ENCODE results near the gene LRRC36.

The LRRC36 gene

GRCh38 chr16:67395458-67396158 lies 69.0 kb downstream of the LRRC36 start:
- Histone ChIP-seq H3K4me3 (replicated peaks; ENCODE audit: insufficient read depth, low read length) (no peak overlapping the region), H3K27ac (replicated peaks) (no peak overlapping the region), H3K27me3 (ENCODE audit: insufficient read depth, poor library complexity, severe bottlenecking) (peaks cover 20% of the 10 kb centered on the region)
- no peak for DNase-seq (ENCODE audit: low read depth in 1 of 2, low spot score in 1 of 2)
- TF ChIP-seq SPI1 (IDR thresholded peaks at IDR 0.05; ENCODE audit: borderline replicate concordance, low read depth) (no peak), CTCF (IDR thresholded peaks at IDR 0.05; ENCODE audit: insufficient read depth, low read length) (no peak), GABPA (IDR thresholded peaks at IDR 0.05; ENCODE audit: low read depth) (no peak), POLR2AphosphoS5 (IDR thresholded peaks at IDR 0.05; ENCODE audit: low read depth) (no peak), REST (IDR thresholded peaks at IDR 0.05; ENCODE audit: insufficient replicate concordance, low read depth) (no peak)

- no peak for DNase-seq (ENCODE audit: low read depth in 1 of 2, low spot score in 1 of 2)
- no peak overlapping the region for H3K27ac ChIP-seq (replicated peaks)
Observed at GRCh38 chr16:67396159-67397035, 69.8 kb downstream of the LRRC36 start.

More at GRCh38 chr16:67396159-67397035, 69.8 kb downstream of the LRRC36 start:
- Histone ChIP-seq H3K27me3 (ENCODE audit: insufficient read depth, poor library complexity, severe bottlenecking) (peaks cover 20% of the 10 kb centered on the region), H3K4me3 (replicated peaks; ENCODE audit: insufficient read depth, low read length) (no peak overlapping the region)
- TF ChIP-seq GABPA (IDR thresholded peaks at IDR 0.05; ENCODE audit: low read depth), result no peak
- TF ChIP-seq CTCF (IDR thresholded peaks at IDR 0.05; ENCODE audit: insufficient read depth, low read length), result no peak
- no peak for TF ChIP-seq REST (IDR thresholded peaks at IDR 0.05; ENCODE audit: insufficient replicate concordance, low read depth)
- no peak for TF ChIP-seq SPI1 (IDR thresholded peaks at IDR 0.05; ENCODE audit: borderline replicate concordance, low read depth)
- no peak for TF ChIP-seq POLR2AphosphoS5 (IDR thresholded peaks at IDR 0.05; ENCODE audit: low read depth)
